Measurements from ENCODE around the gene ZNF652. TPM values are rescaled to one million over a fixed set of nuclear protein-coding genes. Genes with fewer than 3 reads are reported as not detected.

ZNF652 gene
- polyA plus RNA-seq, 1 donor from 2014 or later = 26.7 TPM

GRCh38 chr17:49339354-49339753, 22.7 kb downstream of the ZNF652 start:
- H3K4me3 ChIP-seq (ENCODE audit: low read length) = no peak overlapping the region
- TF ChIP-seq POLR2AphosphoS5 (IDR thresholded peaks at IDR 0.05) (no peak), MXI1 (conservative IDR thresholded peaks at IDR 0.05; ENCODE audit: poor library complexity, severe bottlenecking) (no peak), SMC3 (conservative IDR thresholded peaks at IDR 0.05; ENCODE audit: poor library complexity) (no peak), REST (IDR thresholded peaks at IDR 0.05; ENCODE audit: borderline replicate concordance) (no peak), EP300 (conservative IDR thresholded peaks at IDR 0.05; ENCODE audit: poor library complexity, severe bottlenecking) (no peak), EZH2 (IDR thresholded peaks at IDR 0.05; ENCODE audit: borderline replicate concordance, insufficient read depth, low read length, poor library complexity, severe bottlenecking) (no peak), RAD21 (conservative IDR thresholded peaks at IDR 0.05) (no peak), TAF1 (IDR thresholded peaks at IDR 0.05; ENCODE audit: low read depth) (no peak), CTCF (IDR thresholded peaks at IDR 0.05; ENCODE audit: poor library complexity, severe bottlenecking) (no peak)
- H3K27ac ChIP-seq (ENCODE audit: low read length) = no peak overlapping the region
- H3K36me3 ChIP-seq (ENCODE audit: insufficient read depth, low read length) = no peaks in the 10 kb centered on the region
- H4K20me1 ChIP-seq (ENCODE audit: insufficient read depth) = no peaks in the 10 kb centered on the region
- H3K9me3 ChIP-seq (ENCODE audit: low read length) = no peaks in the 10 kb centered on the region
- H2AFZ ChIP-seq (ENCODE audit: low read depth, low read length) = no peak overlapping the region
- no peaks in the 10 kb centered on the region for H3K27me3 ChIP-seq (ENCODE audit: insufficient read depth, low read depth, low read length)
- no peaks in the 10 kb centered on the region for H3F3A ChIP-seq (ENCODE audit: insufficient read depth, low read length, poor library complexity, severe bottlenecking)
- no peaks in the 10 kb centered on the region for H3K9me2 ChIP-seq (ENCODE audit: insufficient read depth, low read length)
- peaks cover 29% of the 10 kb centered on the region for H3K79me2 ChIP-seq (replicated peaks; ENCODE audit: insufficient read depth, low read length)
- H3K4me2 ChIP-seq (ENCODE audit: low read length) = no peak overlapping the region
- H3K9ac ChIP-seq (ENCODE audit: low read length) = no peak overlapping the region

- H2AFZ ChIP-seq (ENCODE audit: low read depth, low read length) = no peak overlapping the region
- H3K27me3 ChIP-seq (ENCODE audit: insufficient read depth, low read depth, low read length) = no peaks in the 10 kb centered on the region
- TF ChIP-seq EP300 (conservative IDR thresholded peaks at IDR 0.05; ENCODE audit: poor library complexity, severe bottlenecking) (no peak), POLR2AphosphoS5 (IDR thresholded peaks at IDR 0.05) (no peak), MXI1 (conservative IDR thresholded peaks at IDR 0.05; ENCODE audit: poor library complexity, severe bottlenecking) (no peak), CTCF (IDR thresholded peaks at IDR 0.05; ENCODE audit: poor library complexity, severe bottlenecking) (no peak), EZH2 (IDR thresholded peaks at IDR 0.05; ENCODE audit: borderline replicate concordance, insufficient read depth, low read length, poor library complexity, severe bottlenecking) (no peak), RAD21 (conservative IDR thresholded peaks at IDR 0.05) (no peak), TAF1 (IDR thresholded peaks at IDR 0.05; ENCODE audit: low read depth) (no peak), SMC3 (conservative IDR thresholded peaks at IDR 0.05; ENCODE audit: poor library complexity) (no peak), REST (IDR thresholded peaks at IDR 0.05; ENCODE audit: borderline replicate concordance) (no peak)
- H3K9ac ChIP-seq (ENCODE audit: low read length) = no peak overlapping the region
- no peaks in the 10 kb centered on the region for H4K20me1 ChIP-seq (ENCODE audit: insufficient read depth)
- H3K36me3 ChIP-seq (ENCODE audit: insufficient read depth, low read length) = no peaks in the 10 kb centered on the region
- H3K4me3 ChIP-seq (ENCODE audit: low read length) = no peak overlapping the region
- H3K9me3 ChIP-seq (ENCODE audit: low read length) = no peaks in the 10 kb centered on the region
- H3K79me2 ChIP-seq (replicated peaks; ENCODE audit: insufficient read depth, low read length) = peaks cover 29% of the 10 kb centered on the region
- H3K4me2 ChIP-seq (ENCODE audit: low read length) = no peak overlapping the region
- H3F3A ChIP-seq (ENCODE audit: insufficient read depth, low read length, poor library complexity, severe bottlenecking) = no peaks in the 10 kb centered on the region
- no peak overlapping the region for H3K27ac ChIP-seq (ENCODE audit: low read length)
- H3K9me2 ChIP-seq (ENCODE audit: insufficient read depth, low read length) = no peaks in the 10 kb centered on the region
Measured at GRCh38 chr17:49338883-49339282, 23.2 kb downstream of the ZNF652 start.

Measured in neural cell (in vitro differentiated cells).